MM.1S (cell line): ENCODE data around the gene PLA1A.

Experiments
- DNase-seq: peaks from one replicate; pipeline ENCODE4 v3.0.0-alpha.2; 2015
- H2AFZ ChIP-seq: fragments of 300-600 bp; sonication (generic); 2 replicates; pipeline ENCODE4 v1.6.0; 2016; ENCODE audit warnings: antibody characterized with exemption, low read length
- H3F3A ChIP-seq: fragments of 300-600 bp; sonication (generic); 2 replicates; pipeline ENCODE4 v1.6.1; 2016; ENCODE audit warnings: mild to moderate bottlenecking, antibody characterized with exemption, low read length, moderate library complexity, mixed read lengths; ENCODE audit not compliant: insufficient read depth
- H3K27ac ChIP-seq: fragments of 300-600 bp; sonication (generic); 2 replicates; pipeline ENCODE4 v1.5.1; 2016; ENCODE audit warnings: mild to moderate bottlenecking, low read length
- H3K27me3 ChIP-seq: fragments of 300-600 bp; sonication (generic); replicated peaks from 2 replicates; pipeline ENCODE4 v1.6.0; 2016; ENCODE audit warnings: low read length; ENCODE audit not compliant: insufficient read depth
- H3K36me3 ChIP-seq: fragments of 300-600 bp; sonication (generic); replicated peaks from 2 replicates; pipeline ENCODE4 v1.6.1; 2016; ENCODE audit warnings: mild to moderate bottlenecking, low read length, mixed read lengths; ENCODE audit not compliant: insufficient read depth
- H3K4me1 ChIP-seq: fragments of 300-600 bp; sonication (generic); 2 replicates; pipeline ENCODE4 v1.6.1; 2016; ENCODE audit warnings: low read length, mixed read lengths
- H3K4me2 ChIP-seq: fragments of 300-600 bp; sonication (generic); 2 replicates; pipeline ENCODE4 v1.6.0; 2016; ENCODE audit warnings: low read depth, low read length
- H3K4me3 ChIP-seq: fragments of 300-600 bp; sonication (generic); 2 replicates; pipeline ENCODE4 v1.5.1; 2016; ENCODE audit warnings: low read length, mixed read lengths
- H3K79me2 ChIP-seq: fragments of 300-600 bp; sonication (generic); 2 replicates; pipeline ENCODE4 v1.6.1; 2016; ENCODE audit warnings: mixed run types, low read length, mixed read lengths
- H3K9ac ChIP-seq: fragments of 300-600 bp; sonication (generic); 2 replicates; pipeline ENCODE4 v1.6.1; 2016; ENCODE audit warnings: low read length, mixed read lengths
- H3K9me2 ChIP-seq: fragments of 300-600 bp; sonication (generic); replicated peaks from 2 replicates; pipeline ENCODE4 v1.6.1; 2016; ENCODE audit warnings: mild to moderate bottlenecking, low read length, mixed read lengths; ENCODE audit not compliant: insufficient read depth
- H3K9me3 ChIP-seq: fragments of 300-600 bp; sonication (generic); replicated peaks from 2 replicates; pipeline ENCODE4 v1.6.1; 2016; ENCODE audit warnings: mild to moderate bottlenecking, low read length, mixed read lengths; ENCODE audit not compliant: insufficient read depth
- H4K20me1 ChIP-seq: fragments of 300-600 bp; sonication (generic); 2 replicates; pipeline ENCODE4 v1.6.1; 2016; ENCODE audit warnings: mild to moderate bottlenecking, low read length, moderate library complexity, mixed read lengths; ENCODE audit not compliant: insufficient read depth
- EZH2 ChIP-seq: fragments of 300-600 bp; sonication (generic); optimal IDR thresholded peaks from 2 replicates; pipeline ENCODE3; 2017; ENCODE audit warnings: low read depth, mild to moderate bottlenecking, antibody characterized with exemption, low read length, mixed read lengths
- EZH2phosphoT487 ChIP-seq: fragments of 300-600 bp; sonication (generic); IDR thresholded peaks from 2 replicates; pipeline ENCODE4 v1.6.1; 2018; ENCODE audit warnings: antibody characterized with exemption, low read length
- TF ChIP-seq, protein P1 (sequence below): fragments of 300-600 bp; sonication (generic); IDR thresholded peaks from 2 replicates; pipeline ENCODE4 v1.5.1; 2016; ENCODE audit warnings: antibody characterized with exemption, low read length, mixed read lengths

Gene PLA1A

DNA sequence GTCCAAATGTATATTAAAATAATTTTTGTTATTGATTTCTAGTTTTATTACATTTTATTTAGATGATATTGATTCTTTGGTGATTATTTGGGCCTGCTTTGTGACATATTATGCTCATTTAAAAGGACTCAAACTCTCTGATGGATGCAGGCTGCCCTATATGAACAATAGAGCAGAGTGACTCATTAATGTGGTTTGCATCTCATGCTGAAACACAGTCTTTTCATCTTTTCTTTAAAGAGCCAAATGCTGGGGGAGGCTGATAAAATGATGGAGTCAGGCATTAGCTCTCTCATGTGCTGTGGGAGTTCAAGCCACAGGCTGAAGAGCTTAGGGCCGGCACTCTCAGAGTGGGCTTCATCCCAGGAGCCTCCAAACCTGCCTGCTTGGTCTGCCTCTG lies 7.2 kb downstream of the PLA1A start:
- Histone ChIP-seq H3K4me1 (no peaks in the 10 kb centered on the region), H4K20me1 (no peaks in the 10 kb centered on the region), H2AFZ (no peak overlapping the region), H3K9me2 (no peaks in the 10 kb centered on the region), H3K27me3 (no peaks in the 10 kb centered on the region), H3K4me3 (no peak overlapping the region), H3K9ac (no peak overlapping the region), H3K36me3 (no peaks in the 10 kb centered on the region), H3K9me3 (no peaks in the 10 kb centered on the region), H3K4me2 (no peak overlapping the region), H3K27ac (no peak overlapping the region), H3K79me2 (no peaks in the 10 kb centered on the region), H3F3A (no peaks in the 10 kb centered on the region)
- TF ChIP-seq, protein P1, sequence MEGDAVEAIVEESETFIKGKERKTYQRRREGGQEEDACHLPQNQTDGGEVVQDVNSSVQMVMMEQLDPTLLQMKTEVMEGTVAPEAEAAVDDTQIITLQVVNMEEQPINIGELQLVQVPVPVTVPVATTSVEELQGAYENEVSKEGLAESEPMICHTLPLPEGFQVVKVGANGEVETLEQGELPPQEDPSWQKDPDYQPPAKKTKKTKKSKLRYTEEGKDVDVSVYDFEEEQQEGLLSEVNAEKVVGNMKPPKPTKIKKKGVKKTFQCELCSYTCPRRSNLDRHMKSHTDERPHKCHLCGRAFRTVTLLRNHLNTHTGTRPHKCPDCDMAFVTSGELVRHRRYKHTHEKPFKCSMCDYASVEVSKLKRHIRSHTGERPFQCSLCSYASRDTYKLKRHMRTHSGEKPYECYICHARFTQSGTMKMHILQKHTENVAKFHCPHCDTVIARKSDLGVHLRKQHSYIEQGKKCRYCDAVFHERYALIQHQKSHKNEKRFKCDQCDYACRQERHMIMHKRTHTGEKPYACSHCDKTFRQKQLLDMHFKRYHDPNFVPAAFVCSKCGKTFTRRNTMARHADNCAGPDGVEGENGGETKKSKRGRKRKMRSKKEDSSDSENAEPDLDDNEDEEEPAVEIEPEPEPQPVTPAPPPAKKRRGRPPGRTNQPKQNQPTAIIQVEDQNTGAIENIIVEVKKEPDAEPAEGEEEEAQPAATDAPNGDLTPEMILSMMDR: no peak
- TF ChIP-seq EZH2: no peak
- TF ChIP-seq EZH2phosphoT487: no peak
- DNase-seq: no peak

DNA sequence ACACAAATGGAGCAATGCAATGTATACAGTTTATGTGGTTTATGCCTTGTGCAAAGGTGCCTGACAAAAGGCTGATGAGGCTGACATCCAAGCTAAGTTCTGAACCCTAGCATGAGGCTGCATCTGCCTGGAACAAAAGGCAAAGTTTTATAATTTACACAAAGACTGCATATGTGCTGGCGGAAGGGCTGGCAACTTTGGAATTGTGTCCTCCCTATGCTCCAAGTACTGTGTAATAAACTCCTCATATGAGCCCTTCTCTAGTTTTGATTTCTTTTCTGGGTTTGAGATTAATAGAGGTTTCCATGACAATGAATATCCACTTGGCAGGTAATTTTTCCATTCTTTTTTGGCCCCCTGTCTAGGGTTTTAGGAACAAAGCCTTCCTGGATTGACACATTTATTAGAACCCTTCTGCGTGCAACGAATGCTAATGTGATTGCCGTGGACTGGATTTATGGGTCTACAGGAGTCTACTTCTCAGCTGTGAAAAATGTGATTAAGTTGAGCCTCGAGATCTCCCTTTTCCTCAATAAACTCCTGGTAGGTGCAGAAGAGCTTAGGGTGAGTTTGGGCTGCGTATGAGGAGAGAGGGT lies 10.8 kb downstream of the PLA1A start:
- Histone ChIP-seq H3K4me3 (no peak overlapping the region), H3K9ac (no peak overlapping the region), H4K20me1 (no peaks in the 10 kb centered on the region), H3K4me2 (no peak overlapping the region), H3F3A (no peaks in the 10 kb centered on the region), H3K36me3 (no peaks in the 10 kb centered on the region), H3K9me2 (no peaks in the 10 kb centered on the region), H3K4me1 (peaks cover 6% of the 10 kb centered on the region; the same call in 1 of the 2 replicates), H3K27ac (no peak overlapping the region), H3K79me2 (no peaks in the 10 kb centered on the region), H3K27me3 (no peaks in the 10 kb centered on the region), H2AFZ (no peak overlapping the region), H3K9me3 (no peaks in the 10 kb centered on the region)
- DNase-seq: no peak
- TF ChIP-seq EZH2phosphoT487 (no peak), EZH2 (no peak)
- TF ChIP-seq, protein P1: no peak

DNA sequence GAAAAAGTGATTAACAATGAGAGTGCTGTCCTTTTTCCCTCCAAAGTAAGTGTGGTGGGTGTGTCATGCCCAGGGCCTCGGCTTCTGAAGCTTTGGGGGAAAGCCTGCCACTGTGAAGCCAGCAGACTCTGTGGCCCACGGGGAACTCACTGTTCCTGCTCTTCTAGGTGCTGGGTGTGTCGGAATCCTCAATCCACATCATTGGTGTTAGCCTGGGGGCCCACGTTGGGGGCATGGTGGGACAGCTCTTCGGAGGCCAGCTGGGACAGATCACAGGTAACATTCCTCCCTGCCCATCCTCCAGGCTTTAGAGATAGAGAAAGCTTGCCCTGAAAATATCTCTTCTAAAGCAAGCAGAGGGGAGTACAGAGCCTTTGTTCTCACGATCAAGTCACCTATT lies 11.6 kb downstream of the PLA1A start:
- Histone ChIP-seq H2AFZ (no peak overlapping the region), H3K9ac (no peak overlapping the region)
- TF ChIP-seq EZH2phosphoT487 (no peak), EZH2 (no peak)
- TF ChIP-seq, protein P1: no peak

More for the DNA sequence above, 11.6 kb downstream of the PLA1A start:
- Histone ChIP-seq H3F3A (no peaks in the 10 kb centered on the region), H3K79me2 (no peaks in the 10 kb centered on the region), H3K27ac (no peak overlapping the region), H3K9me3 (no peaks in the 10 kb centered on the region), H3K4me2 (no peak overlapping the region), H3K36me3 (no peaks in the 10 kb centered on the region), H3K4me3 (no peak overlapping the region), H4K20me1 (no peaks in the 10 kb centered on the region), H3K4me1 (peaks cover 6% of the 10 kb centered on the region; the same call in 1 of the 2 replicates), H3K27me3 (no peaks in the 10 kb centered on the region), H3K9me2 (no peaks in the 10 kb centered on the region)
- no peak for DNase-seq
